HG02840 (cell line): ENCODE data around the gene RSAD1.

ENCODE experiments used
- ATAC-seq: cut with Tn5 transposase; IDR thresholded peaks from one replicate; pipeline ENCODE4 v1.9.1; 2021; ENCODE audit warnings: mild to moderate bottlenecking, moderate library complexity, moderate number of reproducible peaks; ENCODE audit not compliant: unreplicated experiment, low FRiP score

Gene RSAD1

DNA sequence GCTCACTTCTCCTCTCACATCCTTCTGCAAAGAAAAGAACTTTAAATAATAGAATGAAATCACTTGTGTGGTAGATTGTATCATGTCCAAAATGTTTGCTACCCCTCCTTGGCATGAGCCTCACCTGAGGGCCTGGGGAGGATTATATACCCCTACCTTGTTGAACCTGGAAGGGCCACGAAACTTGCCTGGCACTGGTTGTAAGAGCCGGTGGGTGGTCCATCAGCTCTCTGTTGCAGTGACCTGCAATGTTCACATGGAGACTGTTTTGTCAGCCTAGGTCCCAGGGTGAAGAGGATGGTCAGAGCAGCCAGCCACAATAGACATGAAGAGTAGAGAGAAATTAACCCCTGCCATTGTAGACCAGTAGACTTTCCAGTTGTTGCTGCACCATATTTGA is 10.2 kb downstream of the RSAD1 start:
- no peak for ATAC-seq

DNA sequence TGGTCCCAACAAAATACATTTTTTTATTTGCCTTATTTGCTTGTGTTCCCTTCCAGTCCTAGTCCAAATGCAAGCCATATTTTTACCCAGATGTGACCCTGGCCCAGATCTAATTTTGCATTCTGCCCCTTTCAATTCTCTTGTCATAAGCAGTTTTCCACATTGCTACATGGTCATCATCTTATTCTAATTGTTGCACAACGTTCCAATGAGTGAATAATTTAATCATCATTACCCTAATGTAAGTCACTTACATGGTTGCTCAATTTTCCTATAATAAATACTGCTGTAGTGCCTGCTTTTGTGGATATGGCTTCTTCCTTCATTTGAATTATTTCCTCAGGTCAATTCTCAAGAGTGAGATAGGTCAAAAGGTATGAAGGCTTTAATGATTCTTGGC is 12.8 kb downstream of the RSAD1 start:
- ATAC-seq: no peak

DNA sequence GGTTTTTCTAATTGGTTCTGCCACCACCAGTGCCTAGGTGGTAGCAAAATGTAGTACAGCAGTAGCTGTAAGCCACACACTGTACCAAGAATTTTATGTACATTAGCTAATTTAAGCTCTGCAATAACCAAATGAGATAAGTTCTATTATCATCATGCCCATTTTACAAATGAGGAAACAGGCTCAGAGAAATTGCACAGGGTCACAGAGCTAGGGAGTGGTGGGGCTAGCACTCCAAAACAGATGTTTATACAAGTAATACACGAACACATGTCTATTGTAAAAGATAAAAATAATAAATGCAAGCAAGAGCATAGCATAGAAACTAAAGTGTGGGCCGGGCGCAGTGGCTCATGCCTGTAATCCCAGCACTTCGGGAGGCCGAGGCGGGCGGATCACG is 13.6 kb downstream of the RSAD1 start:
- no peak for ATAC-seq

DNA sequence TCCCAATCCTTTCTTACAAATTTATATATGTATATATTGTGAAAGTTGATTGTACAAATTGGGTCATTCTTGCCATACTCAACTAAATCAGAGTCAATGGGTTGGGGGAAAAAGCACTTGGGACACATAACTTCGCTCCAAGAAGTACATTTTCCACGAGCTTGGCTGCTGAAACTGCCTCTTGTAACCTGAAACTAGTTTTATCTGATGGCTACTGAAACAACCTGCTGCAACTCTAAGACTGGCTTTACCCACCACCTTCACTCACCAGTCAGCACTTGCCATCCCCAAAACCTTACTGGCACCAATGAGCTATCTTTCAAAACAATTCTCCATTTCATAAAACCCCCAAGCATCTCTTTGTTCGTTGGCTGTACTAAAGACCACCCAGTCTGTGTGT is 15.1 kb downstream of the RSAD1 start:
- no peak for ATAC-seq

DNA sequence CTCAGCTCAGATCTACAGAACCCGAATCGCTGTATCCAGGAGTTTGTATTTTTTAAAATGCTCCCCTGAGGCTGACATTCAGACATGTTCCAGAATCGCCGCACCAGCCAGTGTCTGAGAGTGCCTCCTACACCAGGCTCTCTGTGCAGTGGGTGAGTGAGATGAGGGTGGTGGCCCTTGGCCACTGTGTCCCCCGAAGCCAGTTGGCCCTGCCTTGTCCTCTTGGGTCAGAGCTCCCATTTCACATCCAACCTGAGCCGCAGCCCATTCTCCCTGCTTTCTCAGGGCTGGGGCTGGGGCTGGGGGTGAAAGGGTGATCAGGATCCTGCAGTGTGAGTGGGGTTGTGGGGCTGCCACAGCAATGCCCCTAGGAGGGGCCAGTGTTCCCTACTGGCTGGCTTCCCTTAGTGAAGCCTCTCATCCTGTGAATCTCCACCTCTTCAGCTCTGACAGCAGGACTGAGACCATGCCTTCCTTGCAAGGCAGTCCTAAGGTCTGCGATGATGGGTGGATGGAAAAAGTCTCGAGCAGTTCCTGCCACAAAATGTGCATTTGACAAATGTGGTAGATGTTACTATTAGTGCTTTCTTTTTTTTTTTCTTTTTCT is 16.7 kb downstream of the RSAD1 start:
- no peak for ATAC-seq

DNA sequence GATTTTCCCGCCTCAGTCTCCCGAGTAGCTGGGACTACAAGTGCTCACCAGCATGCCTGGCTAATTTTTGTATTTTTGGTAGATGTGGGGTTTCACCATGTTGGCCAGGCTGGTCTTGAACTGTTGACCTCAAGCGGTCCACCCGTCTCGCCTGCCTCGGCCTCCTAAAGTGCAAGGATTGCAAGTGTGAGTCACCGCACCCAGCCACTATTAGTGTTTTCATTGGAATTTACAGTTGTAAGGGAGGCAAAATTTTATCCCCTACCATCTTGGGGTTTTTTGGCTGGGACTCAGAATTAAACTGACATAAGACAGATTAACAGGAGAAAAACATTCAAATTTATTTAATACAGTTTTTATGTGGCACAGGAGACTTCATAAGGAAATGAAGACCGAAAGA is 17.3 kb downstream of the RSAD1 start:
- ATAC-seq: no peak

DNA sequence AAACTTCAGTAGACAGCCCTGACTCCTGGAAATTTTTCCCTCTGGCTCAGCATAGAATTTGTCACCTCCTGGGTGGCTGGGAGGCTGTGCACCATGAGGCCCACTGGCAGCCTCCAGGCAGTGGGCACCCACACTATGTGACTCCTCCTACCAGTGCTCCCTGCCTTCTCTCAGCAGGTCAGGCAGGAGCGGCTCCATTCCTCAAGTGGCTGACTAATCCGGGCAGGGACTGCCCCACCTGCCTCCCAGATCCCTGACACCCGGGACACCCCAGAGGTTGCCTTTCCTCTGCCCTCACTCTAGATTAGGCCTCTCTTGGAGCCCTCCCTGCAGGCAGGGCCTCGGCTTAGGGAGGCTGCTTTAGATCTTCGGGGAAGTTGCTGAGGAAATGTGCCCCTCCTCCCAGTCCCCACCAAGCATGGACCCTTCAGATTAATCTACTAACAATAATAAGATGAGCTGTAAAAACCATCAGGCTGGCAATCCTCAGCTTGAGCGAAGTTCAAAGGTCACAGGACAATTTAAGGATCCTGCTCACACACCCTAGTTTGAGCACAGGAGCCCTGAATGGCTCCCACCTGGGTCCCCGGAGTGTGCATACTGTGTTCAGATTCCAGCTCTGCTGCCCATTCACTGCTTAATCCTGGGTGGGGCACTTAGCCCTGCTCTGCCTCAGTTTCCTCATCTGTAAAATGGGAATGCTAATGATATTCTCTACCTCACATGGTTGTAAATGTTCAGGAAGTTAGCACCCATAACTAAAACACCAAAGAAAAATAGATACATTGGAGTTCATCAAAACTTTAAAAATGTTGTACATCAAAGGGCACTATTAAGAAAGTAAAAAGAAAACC is 19.6 kb downstream of the RSAD1 start:
- no peak for ATAC-seq

DNA sequence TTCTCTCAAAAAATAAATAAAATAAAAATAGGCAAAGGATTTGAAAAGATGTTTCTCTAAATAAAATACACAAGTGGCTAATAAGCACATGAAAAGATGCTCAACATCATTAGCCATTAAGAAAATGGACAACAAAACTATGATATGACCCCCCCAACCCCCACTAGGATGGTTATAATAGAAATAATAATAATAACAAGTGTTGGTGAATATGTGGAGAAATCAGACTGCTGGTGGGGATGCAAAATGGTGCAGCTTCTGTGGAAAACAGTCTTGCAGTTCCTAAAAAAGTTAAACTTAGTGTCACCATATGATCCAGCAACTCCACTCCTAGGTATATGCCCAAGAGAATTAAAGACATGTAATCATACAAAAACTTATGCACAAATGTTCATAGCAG is 20.6 kb downstream of the RSAD1 start:
- no peak for ATAC-seq

DNA sequence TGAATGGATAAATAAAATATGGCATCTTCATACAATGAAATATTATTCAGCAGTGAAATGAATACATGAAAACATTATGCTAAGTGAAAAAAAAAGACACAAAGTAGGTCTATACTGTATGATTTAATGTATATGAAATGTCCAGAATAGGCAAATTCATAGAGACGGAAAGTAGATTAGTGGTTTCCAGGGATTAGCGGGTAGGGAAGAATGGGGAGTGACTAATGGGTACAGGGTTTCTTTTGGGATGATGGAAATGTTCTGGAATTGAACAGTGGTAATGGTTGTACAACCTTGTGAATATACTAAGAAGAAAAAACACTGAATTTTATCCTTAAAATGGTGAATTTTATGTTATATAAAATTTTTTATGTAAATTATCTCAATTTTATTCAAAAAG is 21.1 kb downstream of the RSAD1 start:
- ATAC-seq: no peak

DNA sequence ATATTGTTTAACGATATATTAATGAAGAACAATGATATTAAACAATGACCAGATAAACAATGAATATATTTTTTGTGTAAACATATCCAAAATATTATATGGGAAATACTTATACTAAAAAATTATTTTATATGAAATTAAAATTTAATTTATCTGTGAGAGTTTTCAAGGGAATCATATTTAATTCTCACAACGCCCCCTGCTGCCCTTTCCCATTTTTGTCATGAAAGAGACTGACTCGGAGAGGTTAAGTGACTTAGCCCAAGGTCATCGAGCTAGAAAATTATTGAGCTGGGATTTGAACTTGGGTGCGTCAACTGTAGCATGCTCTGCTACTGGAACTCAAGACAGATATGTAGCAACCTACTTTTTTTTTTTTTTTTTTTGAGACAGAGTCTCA is 22.4 kb downstream of the RSAD1 start:
- no peak for ATAC-seq

DNA sequence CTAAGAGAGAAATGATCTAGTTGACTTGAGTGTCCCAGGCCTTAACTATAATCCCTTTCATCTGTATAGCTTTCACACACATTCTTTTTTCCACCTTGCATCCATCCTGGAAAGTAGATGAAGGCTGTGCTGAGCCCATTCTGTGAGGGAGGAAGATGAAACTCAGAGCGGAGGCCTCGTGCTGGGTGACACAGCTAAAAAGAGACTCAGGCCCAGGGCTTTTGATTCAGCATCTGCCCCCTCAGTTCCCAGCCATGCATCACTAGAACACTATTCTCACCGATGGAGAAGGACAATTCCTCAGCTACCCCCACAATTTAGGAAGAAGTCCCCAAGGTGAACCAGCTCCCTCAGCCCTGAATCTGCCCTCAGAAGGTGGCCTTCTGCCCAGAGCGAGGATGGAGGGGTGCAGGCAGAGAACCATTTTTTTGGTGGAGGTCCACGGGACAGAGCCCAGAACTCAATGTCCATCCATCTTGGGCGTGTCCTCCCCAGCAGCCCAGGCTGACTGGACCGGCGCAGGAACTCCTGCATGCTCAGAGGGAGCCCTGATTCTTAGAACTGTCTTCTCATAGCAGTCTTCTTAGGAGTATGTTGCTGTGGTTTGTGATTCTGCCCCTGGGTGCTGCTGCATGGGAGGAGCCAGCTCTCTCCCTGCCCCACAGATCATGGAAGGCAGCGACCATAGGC is 23.8 kb downstream of the RSAD1 start:
- no peak for ATAC-seq

DNA sequence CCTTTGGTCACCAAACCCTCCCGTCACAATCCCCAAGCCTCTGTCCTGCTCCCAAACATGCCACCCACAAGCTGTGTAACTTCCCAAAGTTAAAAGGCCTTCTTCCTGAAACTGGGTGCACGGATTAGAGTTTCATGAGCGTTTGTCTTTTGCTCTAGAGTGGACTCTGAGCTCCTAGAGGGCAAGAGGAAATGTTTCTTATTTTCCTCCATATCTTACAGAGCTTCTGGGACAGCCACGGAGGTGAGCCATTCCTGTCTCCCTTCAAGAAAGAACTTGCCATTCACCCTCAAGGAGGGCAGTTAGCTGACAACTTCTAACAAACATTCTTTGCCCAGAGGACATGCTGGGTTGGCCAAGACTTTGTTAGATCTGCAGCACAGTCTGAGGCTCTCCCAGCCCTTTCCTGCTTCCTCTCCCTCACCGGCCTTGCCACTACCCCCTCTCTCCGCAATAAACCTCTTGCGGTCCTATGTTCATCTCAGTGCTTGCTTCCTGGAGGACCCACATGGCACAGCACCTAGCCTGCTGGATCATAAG is 27.0 kb downstream of the RSAD1 start:
- no peak for ATAC-seq

DNA sequence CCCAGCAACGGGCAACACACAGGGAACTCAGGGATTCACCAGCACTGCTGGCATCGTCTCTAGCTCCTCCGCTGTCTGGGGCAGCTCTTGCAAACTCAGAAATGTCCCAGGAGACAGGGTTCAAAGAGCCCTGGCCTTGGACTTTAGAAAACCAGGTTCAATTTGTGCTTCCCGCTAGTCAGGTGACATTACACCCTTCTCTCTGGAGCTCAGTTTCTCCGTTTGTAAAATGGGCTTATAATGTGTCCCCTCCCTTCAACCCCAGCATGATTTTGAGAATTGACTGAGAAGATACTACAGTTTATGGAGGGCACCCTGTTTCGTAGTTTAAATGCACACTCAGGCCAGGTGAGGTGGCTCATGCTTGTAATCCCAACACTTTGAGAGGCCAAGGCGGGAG is 27.6 kb downstream of the RSAD1 start:
- no peak for ATAC-seq

DNA sequence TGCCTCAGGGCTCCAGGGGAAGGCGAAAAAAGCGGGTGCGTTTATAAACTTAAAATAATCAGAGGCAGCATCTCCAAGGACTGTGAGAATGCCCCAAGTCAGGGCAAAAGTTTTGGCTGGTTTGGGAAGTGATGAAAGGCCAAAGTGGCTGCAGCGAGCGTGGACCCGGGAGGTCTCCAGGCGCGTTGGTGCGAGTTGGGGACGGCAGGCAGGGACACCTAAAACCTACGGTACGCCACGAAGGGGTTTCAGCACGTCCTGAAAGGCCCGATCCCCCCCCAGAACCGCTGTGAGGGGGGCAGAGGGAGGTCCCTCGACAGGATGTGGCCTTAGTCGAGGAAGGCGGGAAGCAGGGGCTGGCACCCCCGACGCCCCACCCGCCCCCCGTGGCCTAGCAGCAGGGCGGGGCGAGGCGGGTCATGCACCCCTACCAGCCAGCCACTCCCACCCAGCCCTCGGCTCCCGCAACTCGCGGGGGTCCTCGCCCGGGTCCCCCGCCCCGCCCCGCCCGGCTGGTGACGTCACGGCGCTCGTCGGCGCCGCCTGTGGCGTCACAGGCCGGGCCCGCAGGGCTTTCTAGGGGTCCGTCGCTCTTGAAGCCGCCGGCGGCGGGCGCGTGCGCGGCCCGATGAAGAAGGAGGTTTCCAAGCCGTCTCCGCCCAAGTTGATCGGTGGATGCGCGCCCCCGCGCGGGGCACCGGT is 29.4 kb downstream of the RSAD1 start, which contains the start of gene MYCBPAP:
Gene MYCBPAP (plus strand): TSS at position 569 of the 702 bp plus-strand sequence. CDS start 236 bp downstream, outside the sequence.
- no peak for ATAC-seq

DNA sequence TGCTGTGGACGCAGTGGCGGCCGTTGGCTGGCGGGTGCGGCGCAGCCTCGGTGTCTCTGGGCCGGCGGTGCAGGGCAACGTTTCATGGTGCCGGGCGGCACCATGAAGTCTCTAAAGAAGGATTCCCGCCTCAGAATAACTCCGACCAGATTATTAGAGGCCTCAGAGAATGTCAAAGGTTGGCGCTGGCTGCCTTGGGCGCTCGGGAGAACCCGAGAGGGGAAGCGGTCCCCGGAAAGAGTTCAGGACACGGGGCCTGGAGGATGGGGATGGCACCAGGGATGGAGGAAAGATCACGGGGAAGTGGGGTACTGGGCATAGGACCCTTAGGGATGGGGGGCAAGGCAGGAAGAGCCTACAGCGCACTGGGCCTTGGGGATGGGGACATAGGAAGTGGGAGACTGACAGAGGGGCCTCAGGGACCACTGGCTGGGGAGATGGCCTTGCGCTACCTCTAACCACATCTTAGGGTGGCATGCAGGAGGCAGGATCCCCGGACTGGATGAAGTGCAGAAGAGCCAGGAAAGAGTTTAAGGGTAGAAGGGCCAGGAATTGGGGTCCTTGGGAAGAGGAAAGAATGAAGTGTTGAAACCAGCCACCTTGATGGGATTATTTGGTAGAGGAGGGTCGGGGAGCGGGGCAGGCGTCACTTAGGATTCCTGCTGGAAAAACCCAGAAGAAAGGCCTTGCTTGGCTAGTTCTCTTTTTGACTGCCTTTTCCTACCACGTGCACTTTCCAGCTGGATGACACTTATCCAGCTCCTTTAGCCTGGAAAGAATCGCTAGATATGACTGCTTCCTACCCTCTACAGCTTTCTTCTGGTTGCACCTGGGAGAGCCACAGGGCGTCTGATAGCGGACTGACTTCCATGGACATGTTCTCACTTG is 30.2 kb downstream of the RSAD1 start:
- ATAC-seq: no peak

DNA sequence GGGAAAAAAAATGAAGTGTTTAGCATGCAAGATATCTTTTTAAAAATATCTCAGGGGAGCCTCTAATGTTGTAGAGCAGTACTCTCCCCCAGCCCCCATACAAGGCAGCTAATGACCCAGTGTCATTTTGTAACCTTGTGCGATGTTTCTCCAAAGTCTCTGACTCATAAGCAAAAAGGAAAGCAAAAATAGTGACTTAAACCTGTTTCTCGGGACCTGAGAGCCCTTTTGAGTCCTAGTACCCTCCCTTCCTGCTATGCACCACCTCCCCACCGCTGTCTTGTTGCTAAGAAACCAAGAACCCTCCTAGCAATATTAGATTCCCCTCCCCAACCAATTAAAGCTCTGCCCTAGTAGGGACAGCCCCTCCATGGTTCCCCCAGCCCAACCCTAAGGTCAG is 32.4 kb downstream of the RSAD1 start:
- ATAC-seq: peak; percentile 64

DNA sequence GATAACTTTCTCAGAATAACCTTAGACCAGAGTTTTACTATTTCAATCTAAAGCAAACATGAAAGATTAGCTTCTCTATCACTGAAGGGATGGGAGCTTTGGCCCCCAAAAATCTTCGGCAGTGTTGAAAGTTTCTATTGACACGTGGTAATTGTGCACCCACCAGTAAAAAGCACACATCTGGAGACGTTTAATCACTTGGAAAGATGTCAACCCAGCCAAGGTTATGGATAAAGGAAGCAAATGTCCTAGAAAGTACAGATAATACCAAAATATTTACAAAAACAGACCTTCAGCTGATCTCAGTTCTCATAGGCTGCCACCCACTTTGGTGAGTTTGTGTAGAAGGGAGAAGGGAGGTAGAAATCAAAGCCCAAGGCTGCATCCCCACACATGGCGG is 34.8 kb downstream of the RSAD1 start:
- no peak for ATAC-seq

DNA sequence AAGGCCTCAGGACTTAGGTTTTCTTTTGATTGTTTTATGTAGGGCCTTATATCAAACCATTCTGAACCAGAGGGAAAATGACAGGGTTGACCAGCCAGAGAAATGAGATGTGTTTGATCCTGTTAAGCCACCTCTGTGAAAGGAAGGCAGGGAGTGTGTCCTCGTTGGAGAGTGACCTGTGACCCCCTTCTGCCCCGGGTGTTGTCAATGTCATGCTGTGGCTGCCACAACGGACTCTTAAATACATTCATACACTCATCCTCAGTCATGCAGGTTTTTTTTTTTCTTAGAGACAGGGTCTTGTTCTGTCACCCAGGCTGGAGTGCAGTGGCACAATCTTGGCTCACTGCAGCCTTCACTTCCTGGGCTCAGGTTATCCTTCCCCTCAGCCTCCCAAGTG is 35.7 kb downstream of the RSAD1 start:
- ATAC-seq: no peak

DNA sequence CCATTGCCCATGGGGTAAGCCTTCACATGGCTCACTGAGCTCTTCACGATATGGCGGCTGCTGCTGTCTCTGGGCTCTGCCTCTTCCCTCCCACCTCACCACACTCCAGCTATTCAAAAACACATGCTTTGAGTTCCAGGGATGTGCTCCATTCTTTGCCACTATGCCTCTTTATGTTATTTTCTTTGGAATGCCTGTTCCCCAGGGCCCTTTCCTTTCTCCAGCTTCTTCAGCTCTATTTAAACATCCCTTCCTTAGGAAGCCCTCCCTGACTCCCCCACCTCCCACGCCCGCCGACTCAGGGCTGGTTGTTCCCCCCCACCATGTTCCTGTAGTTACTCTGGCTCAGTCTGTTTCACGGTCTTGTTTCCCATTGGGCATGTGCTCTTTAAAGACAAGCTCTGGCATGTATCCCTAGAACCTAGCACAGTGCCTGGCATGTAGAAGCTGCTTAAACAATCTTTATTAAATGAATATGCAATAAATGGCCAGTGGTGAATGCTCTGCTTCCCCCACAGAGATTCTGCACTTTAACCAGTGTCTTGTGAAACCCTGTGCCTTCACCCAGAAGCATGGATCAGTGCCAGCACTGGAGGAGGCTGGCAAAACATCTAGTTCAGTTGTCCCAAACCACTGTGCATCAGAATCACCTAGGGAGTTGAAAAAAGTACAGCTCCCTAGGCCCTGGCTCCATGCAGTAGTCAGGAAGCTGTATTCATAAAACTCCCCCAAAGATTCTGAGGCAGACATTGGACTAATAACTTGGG is 36.5 kb downstream of the RSAD1 start:
- ATAC-seq: no peak
